Measurements from ENCODE around the gene GJC1. TPM values are rescaled to one million over a fixed set of nuclear protein-coding genes. Genes with fewer than 3 reads are reported as not detected.

GJC1 gene
- total and polyA plus RNA-seq, 2 of the 8 experiments (the other 6 are each of a cell fraction or from before 2014, with no cell fraction given), result 29.1 to 154 TPM

DNA sequence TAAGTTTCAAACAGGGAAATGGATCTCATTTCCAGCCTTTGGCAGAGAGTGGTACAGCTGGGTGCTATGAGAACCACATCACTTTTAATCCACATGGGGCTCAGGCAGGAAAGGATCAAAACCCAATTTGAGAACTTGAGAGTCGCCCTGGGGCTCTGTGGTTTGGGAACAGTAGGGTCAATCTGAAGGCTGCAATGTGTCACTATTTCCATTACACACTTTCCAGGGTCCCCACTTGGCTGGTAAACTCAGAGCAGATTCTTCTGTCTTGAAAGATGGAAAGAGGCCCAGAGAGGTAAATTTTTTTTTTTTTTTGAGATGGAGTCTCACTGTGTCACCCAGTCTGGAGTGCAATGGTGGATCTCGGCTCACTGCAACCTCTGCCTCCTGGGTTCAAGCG, 10.8 kb upstream of the GJC1 start:
- Histone ChIP-seq H3K18ac (ENCODE audit: extremely low read depth, low read length) (no peak overlapping the region), H3K4me1 (replicated peaks in 1 of 4; ENCODE audit: control insufficient read depth in 3 of 4, insufficient read depth in 4 of 4, low read length in 3 of 4) (peaks cover 0 to 17% (median 10%) of the 10 kb centered on the region in 4 experiments; a peak in 6 of 7 replicates), H2AFZ (ENCODE audit: low read length) (no peak overlapping the region), H4K8ac (ENCODE audit: extremely low read depth, insufficient read depth, low read length) (no peak overlapping the region), H3K27ac (ENCODE audit: low read depth, low read length) (no peak overlapping the region), H3K4ac (replicated peaks; ENCODE audit: insufficient read length, low read depth, low read length) (no peak overlapping the region), H3K14ac (ENCODE audit: insufficient read length) (no peak overlapping the region), H2BK20ac (ENCODE audit: low read length) (no peak overlapping the region), H3K36me3 (ENCODE audit: control insufficient read depth in 2 of 4, insufficient read depth in 4 of 4, low read length in 3 of 4) (no peaks in the 10 kb centered on the region), H4K91ac (replicated peaks; ENCODE audit: insufficient read length, low read length) (no peak overlapping the region), H3K23me2 (ENCODE audit: low read depth, low read length) (no peaks in the 10 kb centered on the region), H2AK5ac (ENCODE audit: low read depth, low read length) (no peak overlapping the region), H3K4me2 (ENCODE audit: insufficient read depth in 1 of 2, low read depth in 2 of 2, low read length in 2 of 2) (no peak overlapping the region), H3K23ac (ENCODE audit: insufficient read length) (no peak overlapping the region), H3K9me3 (ENCODE audit: insufficient read depth in 2 of 2, low read depth in 1 of 2, low read length in 1 of 2) (no peaks in the 10 kb centered on the region), H2BK15ac (ENCODE audit: low read length) (no peak overlapping the region), H4K5ac (ENCODE audit: insufficient read length, low read depth, low read length) (no peak overlapping the region), H3K9ac (replicated peaks in 1 of 4; ENCODE audit: extremely low read depth in 1 of 4, low read depth in 3 of 4, low read length in 3 of 4) (no peak overlapping the region), H2BK5ac (ENCODE audit: low read depth, low read length) (no peak overlapping the region), H3K4me3 (ENCODE audit: extremely low read depth in 1 of 4, insufficient read depth in 2 of 4, low read depth in 3 of 4, low read length in 4 of 4) (no peak overlapping the region), H3K27me3 (replicated peaks in 1 of 4; ENCODE audit: control insufficient read depth in 3 of 4, extremely low read depth in 1 of 4, insufficient read depth in 3 of 4, low read length in 3 of 4) (no peaks in the 10 kb centered on the region), H3K79me2 (ENCODE audit: control insufficient read depth in 1 of 2, insufficient read depth in 2 of 2, low read length in 2 of 2) (no peaks in the 10 kb centered on the region), H2BK120ac (replicated peaks; ENCODE audit: low read depth, low read length) (no peak overlapping the region), H3K56ac (replicated peaks; ENCODE audit: insufficient read length, low read depth, low read length) (no peak overlapping the region), H4K20me1 (replicated peaks in 1 of 2; ENCODE audit: control insufficient read depth in 1 of 2, insufficient read depth in 2 of 2, low read length in 2 of 2) (no peaks in the 10 kb centered on the region), H3K79me1 (ENCODE audit: low read depth, low read length) (no peaks in the 10 kb centered on the region), H2BK12ac (ENCODE audit: low read depth, low read length) (no peak overlapping the region)
- DNase-seq (ENCODE audit: low read depth in 1 of 2, low spot score in 2 of 2) (no peak), FAIRE-seq (no peak)
- ChIA-PET POLR2A (ENCODE audit: partially characterized antibody) (interaction anchor here (1.0 to 1.3 kb wide), 5 partner anchors 10 to 58 kb away, joined by 3 to 8 read pairs (median 3); no protein-coding TSS in a partner anchor), CTCF (ENCODE audit: partially characterized antibody) (interaction anchor here (1.1 to 12.4 kb wide), 4 partner anchors 8 to 279 kb away, joined by 3 to 142 read pairs (median 6); no protein-coding TSS in a partner anchor)
- 80% methylated on average over 3 of the region's 3 CpGs; no CpG with 5 or more reads in 1 of the 2 experiments for WGBS, 2 experiments (ENCODE audit: extremely low coverage in 1 of 2, insufficient coverage in 1 of 2, insufficient read length in 1 of 2, insufficient replicate concordance in 2 of 2, low coverage in 1 of 2, low lambda C conversion rate in 2 of 2, missing lambda C conversion rate in 1 of 2)
- TF ChIP-seq MAFK (IDR thresholded peaks at IDR 0.05; ENCODE audit: low read depth, low read length) (no peak), SIN3A (conservative IDR thresholded peaks at IDR 0.05 in 1 of 2, IDR thresholded peaks at IDR 0.05 in 1 of 2; ENCODE audit: low read depth in 1 of 2, low read length in 2 of 2) (no peak), CREB1 (IDR thresholded peaks at IDR 0.05) (no peak)

Data from H1 (cell line).